Caco-2 (cell line): Measurements from ENCODE around the gene PCDH12. TPM values are rescaled to one million over a fixed set of nuclear protein-coding genes. Genes with fewer than 3 reads are reported as not detected.
A peak's percentile ranks its signal among the peaks of the same experiment; 100 is the strongest.

Experiments used
- BruUV-seq: library from RNA; stranded (reverse); fragments of 400-500 nt; replicated peaks from 2 replicates; lab custom pipeline; 2021; lab: Mats Ljungman, UMichigan
- CTCF ChIA-PET: fragments of 300-600 bp; sonication (Branson Sonifier 250); formaldehyde crosslinking; loops from one replicate; lab custom pipeline; 2022; ENCODE audit warnings: antibody characterized with exemption; lab: Charles Lee
- POLR2A ChIA-PET: fragments of 300-600 bp; sonication (Branson Sonifier 250); formaldehyde crosslinking; loops from one replicate; lab custom pipeline; 2022; ENCODE audit warnings: antibody characterized with exemption; lab: Charles Lee
- DNase-seq, 2 experiments: peaks; one replicate each; pipeline versions ENCODE4 v3.0.0 to v3.0.0-alpha.2; 2020 to 2022
- H3K27me3 ChIP-seq: replicated peaks from 2 replicates; pipeline ENCODE4 v1.6.0; 2011; ENCODE audit warnings: low read length; ENCODE audit not compliant: control insufficient read depth, insufficient read depth
- H3K36me3 ChIP-seq: 2 replicates; pipeline ENCODE4 v1.5.1; 2011; ENCODE audit warnings: low read length; ENCODE audit not compliant: control insufficient read depth, insufficient read depth
- H3K4me1 ChIP-seq: fragments of 250-450 bp; sonication (Bioruptor Pico); 2 replicates; pipeline ENCODE4 v1.5.1; 2020; ENCODE audit warnings: mild to moderate bottlenecking
- H3K4me3 ChIP-seq: 2 replicates; pipeline ENCODE4 v1.5.1; 2011; ENCODE audit warnings: low read depth, mild to moderate bottlenecking, control low read depth, low read length
- H3K9me3 ChIP-seq: fragments of 250-450 bp; sonication (Bioruptor Pico); 2 replicates; pipeline ENCODE4 v1.5.1; 2020; ENCODE audit warnings: mild to moderate bottlenecking, moderate library complexity
- H3K27ac Mint-ChIP-seq: one replicate; pipeline ENCODE4 v1.8.0; 2022; ENCODE audit warnings: mixed read lengths; ENCODE audit not compliant: unreplicated experiment
- H3K27me3 Mint-ChIP-seq: one replicate; pipeline ENCODE4 v1.8.0; 2022; ENCODE audit warnings: mixed read lengths; ENCODE audit not compliant: insufficient read depth, unreplicated experiment
- H3K36me3 Mint-ChIP-seq: one replicate; pipeline ENCODE4 v1.8.0; 2022; ENCODE audit warnings: mild to moderate bottlenecking, mixed read lengths; ENCODE audit not compliant: insufficient read depth, unreplicated experiment
- H3K4me1 Mint-ChIP-seq: one replicate; pipeline ENCODE4 v1.8.0; 2022; ENCODE audit warnings: low read depth, mixed read lengths; ENCODE audit not compliant: unreplicated experiment
- H3K4me3 Mint-ChIP-seq: one replicate; pipeline ENCODE4 v1.8.0; 2022; ENCODE audit warnings: mild to moderate bottlenecking, moderate library complexity, mixed read lengths; ENCODE audit not compliant: unreplicated experiment
- H3K9me3 Mint-ChIP-seq: one replicate; pipeline ENCODE4 v1.8.0; 2022; ENCODE audit warnings: mixed read lengths; ENCODE audit not compliant: unreplicated experiment
- CTCF ChIP-seq, 2 experiments: fragments of 200-600 bp in 1 of 2; IDR thresholded peaks; 1 replicate in 1 of 2; 2 replicates in 1 of 2; pipeline versions ENCODE4 v1.5.1 to v1.8.0; 2011 to 2022; ENCODE audit warnings: antibody characterized with exemption in 1 of 2, control low read depth in 1 of 2, inconsistent platforms in 1 of 2, low read depth in 1 of 2, low read length in 1 of 2, mild to moderate bottlenecking in 1 of 2, moderate library complexity in 1 of 2; ENCODE audit not compliant: insufficient read depth in 1 of 2, severe bottlenecking in 1 of 2, unreplicated experiment in 1 of 2
- intact Hi-C: fragments of 100-400 bp; cut with micrococcal nuclease; formaldehyde crosslinking; loops from one replicate; pipeline ENCODE4 v1.10.0; 2022; ENCODE audit not compliant: unreplicated experiment
- total RNA-seq: library from RNA; stranded (reverse); gene quantifications from 2 replicates; pipeline ENCODE4 v1.2.3, GENCODE V29; 2022

PCDH12 gene
- total RNA-seq, 1 experiment from 2014 or later: not detected

GRCh38 chr5:142003266-142003800, 45.3 kb upstream of the PCDH12 start:
- TF ChIP-seq CTCF (IDR thresholded peaks at IDR 0.05; ENCODE audit: insufficient read depth in 1 of 2, low read depth in 1 of 2, low read length in 1 of 2, severe bottlenecking in 1 of 2, unreplicated experiment in 1 of 2): no peak
- BruUV-seq: no TSS peak
- Mint-ChIP-seq H3K9me3 (no peaks in the 10 kb centered on the region), H3K4me1 (no peaks in the 10 kb centered on the region), H3K4me3 (no peak overlapping the region), H3K27ac (no peak overlapping the region), H3K27me3 (no peaks in the 10 kb centered on the region), H3K36me3 (peaks cover 37% of the 10 kb centered on the region)
- H3K4me1 ChIP-seq: no peaks in the 10 kb centered on the region
- H3K36me3 ChIP-seq: peaks cover 1% of the 10 kb centered on the region; the same call in 1 of the 2 replicates
- ChIA-PET CTCF (interaction anchor here (0.7 kb wide), 1 partner anchor 38 kb away, joined by 3 read pairs; no protein-coding TSS in a partner anchor), POLR2A (no interaction called here)
- intact Hi-C loops: no loop called here
- H3K9me3 ChIP-seq: no peaks in the 10 kb centered on the region
- H3K27me3 ChIP-seq: no peaks in the 10 kb centered on the region
- no peak overlapping the region for H3K4me3 ChIP-seq
- DNase-seq: no peak

- H3K9me3 Mint-ChIP-seq: no peaks in the 10 kb centered on the region
- no peak overlapping the region for H3K27ac Mint-ChIP-seq
- intact Hi-C loops: no loop called here
- no TSS peak for BruUV-seq
- ChIA-PET CTCF (interaction anchor here (0.6 to 1.3 kb wide), 2 partner anchors 23 to 144 kb away, joined by 3 read pairs; no protein-coding TSS in a partner anchor), POLR2A (interaction anchor here (0.5 kb wide), 1 partner anchor 22 kb away, joined by 3 read pairs; no protein-coding TSS in a partner anchor)
- H3K4me3 Mint-ChIP-seq: no peak overlapping the region
- no peaks in the 10 kb centered on the region for H3K4me1 ChIP-seq
- DNase-seq: peak in 1 of 2 experiments; percentile 15
- no peaks in the 10 kb centered on the region for H3K27me3 ChIP-seq
- H3K36me3 Mint-ChIP-seq: peaks cover 35% of the 10 kb centered on the region
- H3K4me3 ChIP-seq: no peak overlapping the region
- H3K36me3 ChIP-seq: no peaks in the 10 kb centered on the region
- no peaks in the 10 kb centered on the region for H3K27me3 Mint-ChIP-seq
- TF ChIP-seq CTCF (IDR thresholded peaks at IDR 0.05; ENCODE audit: insufficient read depth in 1 of 2, low read depth in 1 of 2, low read length in 1 of 2, severe bottlenecking in 1 of 2, unreplicated experiment in 1 of 2): peak in 1 of 2 experiments; percentile 4
- H3K4me1 Mint-ChIP-seq: no peaks in the 10 kb centered on the region
- H3K9me3 ChIP-seq: no peaks in the 10 kb centered on the region
These were observed 42.9 kb upstream of the PCDH12 start for GRCh38 chr5:142000704-142001484.

- no peak overlapping the region for H3K27ac Mint-ChIP-seq
- Histone ChIP-seq H3K36me3 (no peaks in the 10 kb centered on the region), H3K9me3 (no peaks in the 10 kb centered on the region), H3K27me3 (no peaks in the 10 kb centered on the region), H3K4me3 (no peak overlapping the region), H3K4me1 (no peaks in the 10 kb centered on the region)
- H3K4me1 Mint-ChIP-seq: no peaks in the 10 kb centered on the region
- no peaks in the 10 kb centered on the region for H3K27me3 Mint-ChIP-seq
- no TSS peak for BruUV-seq
- TF ChIP-seq CTCF (IDR thresholded peaks at IDR 0.05; ENCODE audit: insufficient read depth in 1 of 2, low read depth in 1 of 2, low read length in 1 of 2, severe bottlenecking in 1 of 2, unreplicated experiment in 1 of 2): no peak
- CTCF ChIA-PET: interaction anchor here (1.3 kb wide), 1 partner anchor 145 kb away, joined by 3 read pairs; no protein-coding TSS in a partner anchor
- no peak overlapping the region for H3K4me3 Mint-ChIP-seq
- H3K9me3 Mint-ChIP-seq: no peaks in the 10 kb centered on the region
- peaks cover 32% of the 10 kb centered on the region for H3K36me3 Mint-ChIP-seq
- no peak for DNase-seq
- POLR2A ChIA-PET: no interaction called here
- intact Hi-C loops: no loop called here
These were observed 42.2 kb upstream of the PCDH12 start for GRCh38 chr5:142000173-142000572.
